H1 (cell line): Measurements from ENCODE around the gene KIT. TPM values are rescaled to one million over a fixed set of nuclear protein-coding genes. Genes with fewer than 3 reads are reported as not detected.
A peak's percentile ranks its signal among the peaks of the same experiment; 100 is the strongest.

Source experiments
- CTCF ChIA-PET: fragments of 300-600 bp; sonication (Branson Sonifier 250); formaldehyde crosslinking; loops from one replicate; lab custom pipeline; 2021; ENCODE audit not compliant: partially characterized antibody; lab: Charles Lee
- POLR2A ChIA-PET: fragments of 300-600 bp; sonication (Branson Sonifier 250); formaldehyde crosslinking; loops from one replicate; lab custom pipeline; 2021; ENCODE audit warnings: inconsistent platforms; ENCODE audit not compliant: partially characterized antibody; lab: Charles Lee
- DNase-seq, 2 experiments: peaks; one replicate each; pipeline versions ENCODE4 v3.0.0 to v3.0.0-alpha.2; 2010 to 2022; ENCODE audit warnings: low spot score in 2 of 2, low read depth in 1 of 2, mixed read lengths in 1 of 2
- FAIRE-seq: peaks from 2 replicates; lab custom pipeline; 2011; peaks lifted over from hg19 to GRCh38; lab: Jason Lieb, UNC
- H2AFZ ChIP-seq: 2 replicates; pipeline ENCODE4 v1.8.1; 2012; ENCODE audit warnings: low read length, inconsistent platforms
- H2AK5ac ChIP-seq: 2 replicates; pipeline ENCODE4 v1.6.1; 2013; ENCODE audit warnings: low read depth, low read length
- H2BK120ac ChIP-seq: replicated peaks from 2 replicates; pipeline ENCODE3; 2013; ENCODE audit warnings: low read depth, low read length, inconsistent platforms
- H2BK12ac ChIP-seq: 2 replicates; pipeline ENCODE4 v1.6.1; 2013; ENCODE audit warnings: low read depth, low read length
- H2BK15ac ChIP-seq: 2 replicates; pipeline ENCODE4 v1.6.1; 2013; ENCODE audit warnings: low read length
- H2BK20ac ChIP-seq: 2 replicates; pipeline ENCODE4 v1.6.1; 2013; ENCODE audit warnings: low read length
- H2BK5ac ChIP-seq: 2 replicates; pipeline ENCODE4 v1.6.1; 2013; ENCODE audit warnings: low read depth, low read length
- H3K14ac ChIP-seq: 2 replicates; pipeline ENCODE4 v1.6.1; 2013; ENCODE audit warnings: inconsistent platforms; ENCODE audit not compliant: insufficient read length
- H3K18ac ChIP-seq: 2 replicates; pipeline ENCODE4 v1.6.1; 2013; ENCODE audit warnings: low read length; ENCODE audit errors: extremely low read depth
- H3K23ac ChIP-seq: 2 replicates; pipeline ENCODE4 v1.6.1; 2013; ENCODE audit warnings: inconsistent platforms; ENCODE audit not compliant: insufficient read length
- H3K23me2 ChIP-seq: 2 replicates; pipeline ENCODE4 v1.6.1; 2013; ENCODE audit warnings: low read depth, low read length
- H3K27ac ChIP-seq: 2 replicates; pipeline ENCODE4 v1.6.1; 2011; ENCODE audit warnings: low read depth, low read length, inconsistent platforms
- H3K27me3 ChIP-seq, 4 experiments: replicated peaks in 1 of 4; 1 replicate in 1 of 4; 2 replicates in 3 of 4; pipeline versions ENCODE4 v1.6.1 to v1.8.1; 2011 to 2013; ENCODE audit warnings: low read length in 3 of 4, mild to moderate bottlenecking in 3 of 4, inconsistent platforms in 2 of 4, mixed read lengths in 2 of 4, moderate library complexity in 1 of 4; ENCODE audit not compliant: control insufficient read depth in 3 of 4, insufficient read depth in 3 of 4; ENCODE audit errors: extremely low read depth in 1 of 4
- H3K36me3 ChIP-seq, 4 experiments: 2 replicates each; pipeline versions ENCODE4 v1.6.1 to v1.8.1; 2011 to 2013; ENCODE audit warnings: mild to moderate bottlenecking in 4 of 4, low read length in 3 of 4, moderate library complexity in 2 of 4, control low read depth in 1 of 4, inconsistent platforms in 1 of 4; ENCODE audit not compliant: insufficient read depth in 4 of 4, control insufficient read depth in 2 of 4
- H3K4ac ChIP-seq: replicated peaks from 2 replicates; pipeline ENCODE3; 2013; ENCODE audit warnings: low read length, low read depth, mixed read lengths, inconsistent platforms; ENCODE audit not compliant: insufficient read length
- H3K4me1 ChIP-seq, 4 experiments: replicated peaks in 1 of 4; 1 replicate in 1 of 4; 2 replicates in 3 of 4; pipeline versions ENCODE4 v1.6.1 to v1.8.1; 2011 to 2013; ENCODE audit warnings: low read length in 3 of 4, inconsistent platforms in 2 of 4, mixed read lengths in 1 of 4; ENCODE audit not compliant: insufficient read depth in 4 of 4, control insufficient read depth in 3 of 4
- H3K4me2 ChIP-seq, 2 experiments: 2 replicates each; pipeline versions ENCODE4 v1.6.1 to v1.8.1; 2011 to 2013; ENCODE audit warnings: low read depth in 2 of 2, low read length in 2 of 2, control low read depth in 1 of 2, inconsistent platforms in 1 of 2, mild to moderate bottlenecking in 1 of 2; ENCODE audit not compliant: insufficient read depth in 1 of 2
- H3K4me3 ChIP-seq, 4 experiments: fragments of 200-600, 300-600 bp in 1 of 4; sonication (generic), shearing (Covaris generic), sonication (Bioruptor Twin) in 1 of 4; 2 replicates each; pipeline versions ENCODE4 v1.5.1 to v1.8.1; 2011 to 2016; ENCODE audit warnings: low read length in 4 of 4, low read depth in 3 of 4, control low read depth in 2 of 4, inconsistent platforms in 2 of 4, mild to moderate bottlenecking in 2 of 4, mixed read lengths in 1 of 4, moderate library complexity in 1 of 4; ENCODE audit not compliant: insufficient read depth in 2 of 4; ENCODE audit errors: extremely low read depth in 1 of 4
- H3K56ac ChIP-seq: replicated peaks from 2 replicates; pipeline ENCODE3; 2013; ENCODE audit warnings: low read depth, mild to moderate bottlenecking, mixed read lengths, low read length, inconsistent platforms; ENCODE audit not compliant: insufficient read length
- H3K79me1 ChIP-seq: 2 replicates; pipeline ENCODE4 v1.6.1; 2013; ENCODE audit warnings: low read depth, low read length, control low read depth
- H3K79me2 ChIP-seq, 2 experiments: 2 replicates each; pipeline versions ENCODE4 v1.6.1 to v1.8.1; 2012 to 2013; ENCODE audit warnings: low read length in 2 of 2, mild to moderate bottlenecking in 2 of 2, inconsistent platforms in 1 of 2; ENCODE audit not compliant: insufficient read depth in 2 of 2, control insufficient read depth in 1 of 2
- H3K9ac ChIP-seq, 4 experiments: replicated peaks in 1 of 4; 1 replicate in 1 of 4; 2 replicates in 3 of 4; pipeline versions ENCODE4 v1.6.1 to v1.8.1; 2011 to 2013; ENCODE audit warnings: low read depth in 3 of 4, low read length in 3 of 4, control low read depth in 2 of 4, mild to moderate bottlenecking in 2 of 4, moderate library complexity in 2 of 4, inconsistent platforms in 1 of 4; ENCODE audit errors: extremely low read depth in 1 of 4
- H3K9me3 ChIP-seq, 2 experiments: 2 replicates each; pipeline versions ENCODE4 v1.6.1 to v1.8.1; 2012 to 2013; ENCODE audit warnings: mild to moderate bottlenecking in 2 of 2, moderate library complexity in 2 of 2, control low read depth in 1 of 2, inconsistent platforms in 1 of 2, low read depth in 1 of 2, low read length in 1 of 2, mixed read lengths in 1 of 2; ENCODE audit not compliant: insufficient read depth in 2 of 2
- H4K20me1 ChIP-seq, 2 experiments: replicated peaks in 1 of 2; 2 replicates each; pipeline versions ENCODE3 to v1.8.1; 2011 to 2013; ENCODE audit warnings: inconsistent platforms in 2 of 2, low read length in 2 of 2, mild to moderate bottlenecking in 1 of 2; ENCODE audit not compliant: insufficient read depth in 2 of 2, control insufficient read depth in 1 of 2
- H4K5ac ChIP-seq: 2 replicates; pipeline ENCODE4 v1.6.1; 2013; ENCODE audit warnings: low read length, low read depth, mixed read lengths, inconsistent platforms; ENCODE audit not compliant: insufficient read length
- H4K8ac ChIP-seq: 2 replicates; pipeline ENCODE4 v1.8.0; 2013; ENCODE audit warnings: mild to moderate bottlenecking, moderate library complexity, low read length, inconsistent platforms; ENCODE audit not compliant: insufficient read depth; ENCODE audit errors: extremely low read depth
- H4K91ac ChIP-seq: replicated peaks from 2 replicates; pipeline ENCODE3; 2013; ENCODE audit warnings: low read length, mixed read lengths, inconsistent platforms; ENCODE audit not compliant: insufficient read length
- CEBPB ChIP-seq: IDR thresholded peaks from 2 replicates; pipeline ENCODE4 v1.6.1; 2012; ENCODE audit warnings: low read depth, low read length
- TEAD4 ChIP-seq: IDR thresholded peaks from 2 replicates; pipeline ENCODE4 v1.6.1; 2012; ENCODE audit warnings: low read depth, low read length, inconsistent platforms, mixed read lengths
- WGBS, 2 experiments: shearing (Covaris generic) in 1 of 2; methylation state at CpG; one replicate each; pipeline versions ENCODE4 v1.1.6 to v1.1.7; 2013 to 2015; ENCODE audit warnings: low lambda C conversion rate in 2 of 2, mixed read lengths in 2 of 2, inconsistent platforms in 1 of 2, low coverage in 1 of 2, missing lambda C conversion rate in 1 of 2; ENCODE audit not compliant: insufficient replicate concordance in 2 of 2, insufficient coverage in 1 of 2, insufficient read length in 1 of 2; ENCODE audit errors: extremely low coverage in 1 of 2, missing lambda C conversion rate in 1 of 2; 5-methylcytosine and 5-hydroxymethylcytosine counted together
- polyA plus RNA-seq, 7 experiments: library from polyadenylated mRNA; depleted of rRNA in 3 of 7; stranded (reverse) in 5 of 7; unstranded in 2 of 7; fragments of >200 nt in 5 of 7; fragments of 200-250 nt in 2 of 7; gene quantifications; 1 replicate in 5 of 7; 2 replicates in 1 of 7; 4 replicates in 1 of 7; pipeline versions ENCODE4 v1.2.1 to v1.2.3, GENCODE V29; 2011 to 2013; ENCODE audit warnings: missing spikeins in 2 of 7, mixed read lengths in 2 of 7
- total RNA-seq: library from RNA; stranded (reverse); fragmentation: NEBNext Ultra II Directional; extraction: Animal tissue kit (Norgen Biotek cat#: 25700); gene quantifications from 2 replicates; pipeline ENCODE4 v1.2.1, GENCODE V29; 2021

KIT gene
- total and polyA plus RNA-seq, 2 of the 8 experiments (the other 6 are each of a cell fraction or from before 2014, with no cell fraction given), result 14.4 to 24.8 TPM

DNA sequence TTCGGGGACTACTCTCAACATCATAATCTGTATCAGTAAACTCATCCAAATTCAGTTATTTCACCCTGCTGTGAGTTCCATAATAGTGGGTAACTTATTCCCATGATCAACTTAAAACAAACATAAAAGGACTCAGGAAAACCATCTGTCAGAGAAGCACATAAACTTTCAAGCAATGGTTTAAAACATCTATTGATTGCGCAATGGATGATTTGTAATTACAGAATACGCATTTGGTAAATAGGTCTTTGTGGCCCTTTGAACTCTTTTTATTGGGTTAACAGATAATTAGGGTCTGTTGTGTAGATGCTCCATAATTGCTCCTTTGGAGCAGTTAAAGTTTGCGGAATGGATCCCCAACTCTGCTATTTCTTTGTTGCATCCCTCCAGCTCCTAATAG lies 115.3 kb downstream of the KIT start:
- no peak overlapping the region for H3K14ac ChIP-seq
- peaks cover 0 to 3% (median 2%) of the 10 kb centered on the region in 4 experiments; a peak in 2 of 7 replicates for H3K4me1 ChIP-seq
- no peak for TF ChIP-seq TEAD4
- peak; percentile 96 for TF ChIP-seq CEBPB
- H3K9ac ChIP-seq, result no peak overlapping the region
- no peak overlapping the region for H4K91ac ChIP-seq
- H3K4me2 ChIP-seq, result no peak overlapping the region
- no peak overlapping the region for H2BK15ac ChIP-seq
- no peak overlapping the region for H4K5ac ChIP-seq
- no peak overlapping the region for H4K8ac ChIP-seq
- no peaks in the 10 kb centered on the region for H3K36me3 ChIP-seq
- H3K4ac ChIP-seq, result no peak overlapping the region
- H4K20me1 ChIP-seq, result no peaks in the 10 kb centered on the region
- H3K27ac ChIP-seq, result no peak overlapping the region
- H2AK5ac ChIP-seq, result no peak overlapping the region
- CTCF ChIA-PET, result interaction anchor here (0.7 kb wide), 1 partner anchor 9 kb away, joined by 3 read pairs; no protein-coding TSS in a partner anchor
- H3K23ac ChIP-seq, result no peak overlapping the region
- H3K79me1 ChIP-seq, result no peaks in the 10 kb centered on the region
- no peak overlapping the region for H3K4me3 ChIP-seq
- no peak for FAIRE-seq
- H2BK20ac ChIP-seq, result no peak overlapping the region
- H3K9me3 ChIP-seq, result no peaks in the 10 kb centered on the region
- H3K23me2 ChIP-seq, result no peaks in the 10 kb centered on the region
- no peak overlapping the region for H2BK5ac ChIP-seq
- POLR2A ChIA-PET, result no interaction called here
- H3K27me3 ChIP-seq, result no peaks in the 10 kb centered on the region
- H3K56ac ChIP-seq, result no peak overlapping the region
- H3K18ac ChIP-seq, result no peak overlapping the region
- DNase-seq, result no peak
- 88% methylated on average over 4 of the region's 4 CpGs; no CpG with 5 or more reads in 1 of the 2 experiments for WGBS, 2 experiments
- no peak overlapping the region for H2BK12ac ChIP-seq
- H3K79me2 ChIP-seq, result no peaks in the 10 kb centered on the region
- H2AFZ ChIP-seq, result no peak overlapping the region
- no peak overlapping the region for H2BK120ac ChIP-seq
